K562 (cell line): ENCODE measurements around the gene TALDO1. TPM values are rescaled to one million over a fixed set of nuclear protein-coding genes. Genes with fewer than 3 reads are reported as not detected.

Source experiments
- ARID2 ChIP-seq: fragments of 450-650 bp; IDR thresholded peaks from 2 replicates; pipeline ENCODE4 v1.6.1; 2017; ENCODE audit warnings: antibody characterized with exemption, mild to moderate bottlenecking
- ATF1 ChIP-seq, 2 experiments: fragments of 450-650 bp in 1 of 2; IDR thresholded peaks; 2 replicates each; pipeline ENCODE4 v1.6.1; 2016; ENCODE audit warnings: missing compliant biosample characterization in 1 of 2, missing genetic modification characterization in 1 of 2
- CTBP1 ChIP-seq: fragments of 450-650 bp; IDR thresholded peaks from 2 replicates; pipeline ENCODE4 v1.6.1; 2016; ENCODE audit warnings: borderline replicate concordance
- EGR1 ChIP-seq: fragments of 450-650 bp; conservative IDR thresholded peaks from 2 replicates; pipeline ENCODE4 v1.6.1; 2017; ENCODE audit warnings: mild to moderate bottlenecking
- KAT2B ChIP-seq: IDR thresholded peaks from one replicate; pipeline ENCODE4 v1.6.1; 2012; ENCODE audit warnings: low read depth, mild to moderate bottlenecking, control low read depth, inconsistent platforms, low read length, moderate library complexity
- MAX ChIP-seq: sonication (generic); formaldehyde crosslinking; IDR thresholded peaks from 2 replicates; pipeline ENCODE4 v1.9.0; 2022; ENCODE audit warnings: mild to moderate bottlenecking, missing genetic modification reagents
- MAZ ChIP-seq, 2 experiments: fragments of 450-650 bp in 1 of 2; sonication (generic) in 1 of 2; formaldehyde crosslinking; IDR thresholded peaks in 1 of 2; conservative IDR thresholded peaks in 1 of 2; 2 replicates each; pipeline versions ENCODE4 v1.4.0 to v1.5.0; 2020; ENCODE audit warnings: mild to moderate bottlenecking in 1 of 2, missing genetic modification reagents in 1 of 2
- MNT ChIP-seq, 2 experiments: fragments of 450-650 bp; conservative IDR thresholded peaks; 2 replicates each; pipeline ENCODE4 v1.6.1; 2017; ENCODE audit warnings: mild to moderate bottlenecking in 2 of 2, moderate library complexity in 2 of 2
- NRF1 ChIP-seq, 2 experiments: fragments of 450-650 bp; IDR thresholded peaks in 1 of 2; conservative IDR thresholded peaks in 1 of 2; 2 replicates each; pipeline ENCODE4 v1.6.1; 2014; ENCODE audit warnings: mild to moderate bottlenecking in 2 of 2
- PBX2 ChIP-seq, 2 experiments: IDR thresholded peaks in 1 of 2; conservative IDR thresholded peaks in 1 of 2; 2 replicates each; pipeline ENCODE4 v1.6.1; 2016; ENCODE audit warnings: low read depth in 2 of 2, mild to moderate bottlenecking in 1 of 2, missing compliant biosample characterization in 1 of 2, missing genetic modification characterization in 1 of 2, moderate library complexity in 1 of 2
- SPI1 ChIP-seq: IDR thresholded peaks from 2 replicates; pipeline ENCODE4 v1.6.1; 2011; ENCODE audit warnings: low read depth, low read length, control low read depth, borderline replicate concordance
- STAT5B ChIP-seq: fragments of 250-450 bp; sonication (Bioruptor Pico); IDR thresholded peaks from 2 replicates; pipeline ENCODE4 v1.8.0; 2021; ENCODE audit warnings: mild to moderate bottlenecking, inconsistent platforms
- UBTF ChIP-seq, 2 experiments: IDR thresholded peaks; 2 replicates each; pipeline ENCODE4 v1.6.1; 2012; ENCODE audit warnings: improper control_type of control experiment in 2 of 2, low read depth in 2 of 2, low read length in 2 of 2, borderline replicate concordance in 1 of 2
- ZNF639 ChIP-seq, 2 experiments: fragments of 200-800 bp in 1 of 2; sonication (Bioruptor generic) in 1 of 2; sonication (generic) in 1 of 2; formaldehyde crosslinking in 1 of 2; IDR thresholded peaks in 1 of 2; conservative IDR thresholded peaks in 1 of 2; 2 replicates each; pipeline versions ENCODE4 v1.5.0 to v1.6.1; 2016 to 2020; ENCODE audit warnings: missing compliant biosample characterization in 1 of 2, missing genetic modification characterization in 1 of 2, missing genetic modification reagents in 1 of 2
- polyA plus RNA-seq, 8 experiments: library from polyadenylated mRNA; depleted of rRNA in 4 of 8; stranded (reverse) in 5 of 8; unstranded in 3 of 8; fragments of >200 nt; fragmentation: Nextera tagmentation in 2 of 8; fragmentation: Illumina TruSeq in 1 of 8; extraction: Ambion mirVana in 2 of 8; extraction: Trizol in 1 of 8; gene quantifications; 2 replicates each; pipeline versions ENCODE4 v1.2.1 to v1.2.3, GENCODE V29; 2011 to 2014; ENCODE audit warnings: inconsistent platforms in 1 of 8, missing spikeins in 1 of 8
- total RNA-seq, 7 experiments: library from RNA; depleted of rRNA in 6 of 7; stranded (reverse); fragments of >200 nt in 6 of 7; fragmentation: Illumina TruSeq in 2 of 7; extraction: Trizol in 2 of 7; gene quantifications; 2 replicates each; pipeline versions ENCODE4 v1.2.1 to v1.2.3, GENCODE V29; 2011 to 2021; ENCODE audit warnings: low replicate concordance in 1 of 7

TALDO1 gene
- total and polyA plus RNA-seq, 9 of the 15 experiments (the other 6 are each of a cell fraction or from before 2014, with no cell fraction given), result 260 to 541 (median 441) TPM

GRCh38 chr11:726278-727220 lies 20.7 kb upstream of the TALDO1 start (continued):
- no peak for TF ChIP-seq PBX2 (CRISPR knock-in tag; IDR thresholded peaks at IDR 0.05; ENCODE audit: low read depth)
- no peak for TF ChIP-seq PBX2 (tag; conservative IDR thresholded peaks at IDR 0.05; ENCODE audit: low read depth)
- peak; percentile 48 to 69; a peak in 2 of 4 replicates for TF ChIP-seq MNT (conservative IDR thresholded peaks at IDR 0.05)
- peak; percentile 85 for TF ChIP-seq EGR1
- no peak for TF ChIP-seq STAT5B (CRISPR knock-in tag)
- TF ChIP-seq CTBP1, result peak; percentile 70; the same call in 1 of the 2 replicates
- no peak for TF ChIP-seq KAT2B
- TF ChIP-seq UBTF (IDR thresholded peaks at IDR 0.05; ENCODE audit: borderline replicate concordance in 1 of 2, low read depth in 2 of 2, low read length in 2 of 2), result peak in 1 of 2 experiments; percentile 66; a peak in 1 of 4 replicates
- TF ChIP-seq MAX (CRISPR knock-in tag), result peak; percentile 57
- no peak for TF ChIP-seq ATF1 (CRISPR knock-in tag; IDR thresholded peaks at IDR 0.05)
- peak; percentile 42; the same call in 1 of the 2 replicates for TF ChIP-seq ATF1 (tag; IDR thresholded peaks at IDR 0.05)
- peak; percentile 79 to 81 for TF ChIP-seq NRF1 (conservative IDR thresholded peaks at IDR 0.05 in 1 of 2, IDR thresholded peaks at IDR 0.05 in 1 of 2)
- TF ChIP-seq SPI1, result peak; percentile 71; the same call in 1 of the 2 replicates
- TF ChIP-seq ZNF639 (CRISPR knock-in tag; conservative IDR thresholded peaks at IDR 0.05 in 1 of 2, IDR thresholded peaks at IDR 0.05 in 1 of 2), result 0 out of 4 replicates have a peak, but pooled peaks of 1 of the 2 experiments have one; percentile 26
- no peak for TF ChIP-seq ARID2
- peak in 1 of 2 experiments; percentile 63; a peak in 2 of 4 replicates for TF ChIP-seq MAZ (CRISPR knock-in tag; conservative IDR thresholded peaks at IDR 0.05 in 1 of 2, IDR thresholded peaks at IDR 0.05 in 1 of 2)
